IPS-20b (cell line): ENCODE measurements around the gene SLC17A1.

Experiments used
- H3K27ac ChIP-seq: one replicate; pipeline ENCODE4 v1.5.1; 2013; ENCODE audit warnings: low read length
- H3K27me3 ChIP-seq: 2 replicates; pipeline ENCODE4 v1.6.1; 2013; ENCODE audit warnings: mild to moderate bottlenecking, low read length, inconsistent platforms; ENCODE audit not compliant: insufficient read depth
- H3K36me3 ChIP-seq: 2 replicates; pipeline ENCODE4 v1.6.1; 2013; ENCODE audit warnings: low read depth, mild to moderate bottlenecking, inconsistent platforms, low read length, moderate library complexity; ENCODE audit not compliant: insufficient read depth
- H3K4me1 ChIP-seq: 2 replicates; pipeline ENCODE4 v1.6.1; 2013; ENCODE audit warnings: mild to moderate bottlenecking, control low read depth, inconsistent platforms, low read length, moderate library complexity; ENCODE audit not compliant: insufficient read depth
- H3K4me3 ChIP-seq: 2 replicates; pipeline ENCODE4 v1.5.1; 2013; ENCODE audit warnings: mild to moderate bottlenecking, low read length, inconsistent platforms
- H3K9ac ChIP-seq: 2 replicates; pipeline ENCODE4 v1.6.1; 2013; ENCODE audit warnings: low read depth, mild to moderate bottlenecking, inconsistent platforms, low read length, moderate library complexity
- H3K9me3 ChIP-seq: 2 replicates; pipeline ENCODE4 v1.6.1; 2013; ENCODE audit warnings: mild to moderate bottlenecking, low read depth, low read length, inconsistent platforms; ENCODE audit not compliant: insufficient read depth

SLC17A1 gene, protein sequence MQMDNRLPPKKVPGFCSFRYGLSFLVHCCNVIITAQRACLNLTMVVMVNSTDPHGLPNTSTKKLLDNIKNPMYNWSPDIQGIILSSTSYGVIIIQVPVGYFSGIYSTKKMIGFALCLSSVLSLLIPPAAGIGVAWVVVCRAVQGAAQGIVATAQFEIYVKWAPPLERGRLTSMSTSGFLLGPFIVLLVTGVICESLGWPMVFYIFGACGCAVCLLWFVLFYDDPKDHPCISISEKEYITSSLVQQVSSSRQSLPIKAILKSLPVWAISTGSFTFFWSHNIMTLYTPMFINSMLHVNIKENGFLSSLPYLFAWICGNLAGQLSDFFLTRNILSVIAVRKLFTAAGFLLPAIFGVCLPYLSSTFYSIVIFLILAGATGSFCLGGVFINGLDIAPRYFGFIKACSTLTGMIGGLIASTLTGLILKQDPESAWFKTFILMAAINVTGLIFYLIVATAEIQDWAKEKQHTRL

DNA sequence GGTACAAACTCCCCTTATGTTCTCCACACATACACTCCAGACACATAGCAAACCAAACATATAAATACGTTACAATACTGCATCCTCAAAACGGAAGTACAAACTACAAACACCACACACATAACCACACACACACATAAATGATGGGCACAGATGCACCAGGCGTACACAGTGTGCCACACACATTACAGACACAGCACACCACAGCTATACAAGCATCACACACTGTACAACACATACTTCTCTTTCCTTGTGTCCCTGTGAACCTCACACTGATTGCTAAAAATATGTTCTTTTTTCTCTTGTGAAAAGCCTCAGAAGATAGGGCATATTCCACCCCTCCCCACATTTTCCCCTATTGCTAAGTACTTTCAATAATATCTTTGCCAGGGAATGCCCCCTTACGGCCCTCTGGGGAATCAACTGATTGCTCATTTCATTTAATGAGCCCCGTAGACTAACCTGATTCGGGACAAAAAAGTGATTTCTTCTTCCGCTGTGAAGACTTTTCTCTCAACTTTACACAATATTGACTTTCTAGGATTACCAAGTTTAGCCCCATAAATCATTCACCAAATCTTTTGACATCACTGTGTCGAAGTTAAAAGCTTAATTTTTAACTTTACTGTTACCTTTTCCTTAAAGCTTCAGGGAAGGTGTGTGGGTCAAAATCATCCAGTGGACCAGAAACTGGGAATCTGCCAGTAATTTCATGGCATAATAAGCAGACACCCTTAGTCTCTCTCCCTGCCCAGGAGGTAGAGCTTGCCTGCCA is at the start of gene SLC17A1:
Gene SLC17A1 (minus strand): TSS at position 521 of the 775 bp plus-strand sequence. CDS start 1,495 bp downstream, outside the sequence.
- Histone ChIP-seq H3K9ac (no peak within 1 kb of the TSS), H3K4me3 (no peak within 1 kb of the TSS), H3K27ac (no peak within 1 kb of the TSS), H3K4me1 (no peaks in the 10 kb centered on the region), H3K36me3 (no peaks in the 10 kb centered on the region), H3K27me3 (no peaks in the 10 kb centered on the region), H3K9me3 (no peaks in the 10 kb centered on the region)

DNA sequence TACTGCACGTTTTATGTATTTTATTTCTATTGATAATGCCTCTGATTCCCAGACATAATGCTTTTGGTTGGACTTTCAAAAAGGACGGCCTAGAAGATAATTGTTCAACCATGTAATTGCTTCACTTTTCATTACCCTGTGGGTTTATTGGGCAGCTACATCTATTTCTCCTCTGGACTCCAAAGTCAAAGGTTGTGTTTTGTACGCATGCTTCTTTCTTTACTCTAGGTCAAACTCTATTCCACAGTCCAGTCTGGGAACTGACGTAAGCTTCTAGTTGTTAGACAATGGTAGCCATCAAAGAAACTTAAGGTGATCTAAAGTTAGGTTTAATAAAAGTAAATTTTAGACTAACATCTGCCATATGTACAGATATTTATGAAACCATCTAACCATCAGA is 48.7 kb upstream of the SLC17A1 start:
- H3K27me3 ChIP-seq: no peaks in the 10 kb centered on the region; the same call in 1 of the 2 replicates
- H3K9ac ChIP-seq: no peak overlapping the region
- H3K36me3 ChIP-seq: no peaks in the 10 kb centered on the region
- H3K9me3 ChIP-seq: no peaks in the 10 kb centered on the region
- no peak overlapping the region for H3K27ac ChIP-seq
- no peaks in the 10 kb centered on the region for H3K4me1 ChIP-seq
- no peak overlapping the region for H3K4me3 ChIP-seq

DNA sequence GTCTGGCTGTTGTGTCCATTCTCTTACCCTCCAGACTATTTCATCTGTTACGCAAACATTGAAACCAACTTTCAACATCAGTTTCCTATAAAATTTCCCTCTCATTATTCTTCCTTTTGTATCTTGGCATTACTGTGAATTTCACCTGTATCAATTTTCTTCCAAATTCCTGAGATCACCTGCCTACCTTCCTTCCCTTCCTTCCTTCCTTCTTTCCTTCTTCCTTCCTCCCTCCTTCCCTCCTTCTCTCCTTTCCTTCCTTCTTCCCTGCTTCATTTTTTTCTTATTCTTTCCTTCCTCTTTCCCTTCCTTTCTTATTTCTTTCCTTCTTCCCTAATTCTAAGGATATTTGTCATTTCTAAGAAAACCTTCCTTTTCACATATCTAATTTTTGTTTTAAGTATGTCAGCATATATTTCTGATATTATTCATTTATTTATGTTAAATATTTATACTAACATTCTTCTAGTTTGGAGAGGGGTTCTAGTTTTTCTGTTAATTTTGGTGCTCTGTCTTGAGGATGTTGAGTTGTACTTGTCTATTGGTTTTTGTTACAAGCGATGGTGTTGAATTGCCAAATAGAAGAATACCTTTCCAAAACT is 47.0 kb upstream of the SLC17A1 start:
- Histone ChIP-seq H3K4me3 (no peak overlapping the region), H3K36me3 (no peaks in the 10 kb centered on the region), H3K9ac (no peak overlapping the region), H3K27ac (no peak overlapping the region), H3K4me1 (no peaks in the 10 kb centered on the region), H3K9me3 (no peaks in the 10 kb centered on the region), H3K27me3 (no peaks in the 10 kb centered on the region; the same call in 1 of the 2 replicates)

DNA sequence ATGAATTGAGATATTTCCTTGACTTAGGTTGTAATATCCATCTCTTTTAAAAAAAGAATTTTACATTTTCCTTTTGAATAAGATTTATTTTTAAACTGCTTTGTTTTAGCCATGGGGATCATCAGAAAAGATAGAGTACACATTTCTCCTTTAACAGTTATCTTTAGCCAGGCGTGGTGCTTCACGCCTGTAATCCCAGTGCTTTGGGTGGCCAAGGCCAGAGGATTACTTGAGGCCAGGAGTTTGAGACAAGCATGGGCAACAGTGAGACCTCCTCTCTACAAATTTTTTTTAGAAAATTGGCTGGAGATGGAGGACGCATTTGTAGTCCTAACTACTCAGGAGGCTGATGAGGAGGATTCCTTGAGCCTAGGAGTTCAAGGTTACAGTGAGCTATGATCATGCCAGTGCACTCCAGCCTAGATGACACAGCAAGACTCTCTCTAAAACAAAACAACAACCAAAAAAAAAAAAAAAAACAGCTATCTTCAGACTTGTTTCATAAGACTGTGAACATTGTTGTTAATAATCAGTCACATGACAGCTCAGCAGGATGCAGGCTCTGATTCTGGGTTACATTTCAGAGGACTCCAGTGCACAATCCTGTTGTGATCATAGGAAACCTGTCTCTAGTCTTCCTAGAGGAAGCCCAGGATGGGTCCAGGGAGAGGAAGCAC is 44.2 kb upstream of the SLC17A1 start:
- Histone ChIP-seq H3K27ac (no peak overlapping the region), H3K27me3 (no peaks in the 10 kb centered on the region), H3K4me1 (no peaks in the 10 kb centered on the region), H3K36me3 (no peaks in the 10 kb centered on the region), H3K9me3 (no peaks in the 10 kb centered on the region), H3K4me3 (no peak overlapping the region), H3K9ac (no peak overlapping the region)

DNA sequence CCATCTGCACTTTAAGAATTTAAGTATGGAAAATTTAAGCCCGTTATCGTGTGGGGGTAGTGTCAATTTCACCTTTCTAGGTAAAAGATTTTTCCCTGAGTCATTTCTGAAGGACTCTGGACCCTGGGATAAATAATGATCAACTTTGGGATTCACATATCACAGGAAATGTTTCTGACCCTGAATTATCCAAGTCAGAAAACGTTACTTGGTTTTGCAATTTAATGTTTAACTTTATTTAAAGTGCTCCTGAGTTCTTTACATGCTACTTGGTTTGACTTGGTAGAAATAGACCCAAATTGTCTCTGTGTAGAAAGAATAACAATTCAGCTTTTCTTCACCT is 43.7 kb upstream of the SLC17A1 start:
- H3K27me3 ChIP-seq: no peaks in the 10 kb centered on the region
- H3K9me3 ChIP-seq: no peaks in the 10 kb centered on the region
- no peak overlapping the region for H3K4me3 ChIP-seq
- no peak overlapping the region for H3K27ac ChIP-seq
- H3K36me3 ChIP-seq: no peaks in the 10 kb centered on the region
- H3K9ac ChIP-seq: no peak overlapping the region
- H3K4me1 ChIP-seq: no peaks in the 10 kb centered on the region

DNA sequence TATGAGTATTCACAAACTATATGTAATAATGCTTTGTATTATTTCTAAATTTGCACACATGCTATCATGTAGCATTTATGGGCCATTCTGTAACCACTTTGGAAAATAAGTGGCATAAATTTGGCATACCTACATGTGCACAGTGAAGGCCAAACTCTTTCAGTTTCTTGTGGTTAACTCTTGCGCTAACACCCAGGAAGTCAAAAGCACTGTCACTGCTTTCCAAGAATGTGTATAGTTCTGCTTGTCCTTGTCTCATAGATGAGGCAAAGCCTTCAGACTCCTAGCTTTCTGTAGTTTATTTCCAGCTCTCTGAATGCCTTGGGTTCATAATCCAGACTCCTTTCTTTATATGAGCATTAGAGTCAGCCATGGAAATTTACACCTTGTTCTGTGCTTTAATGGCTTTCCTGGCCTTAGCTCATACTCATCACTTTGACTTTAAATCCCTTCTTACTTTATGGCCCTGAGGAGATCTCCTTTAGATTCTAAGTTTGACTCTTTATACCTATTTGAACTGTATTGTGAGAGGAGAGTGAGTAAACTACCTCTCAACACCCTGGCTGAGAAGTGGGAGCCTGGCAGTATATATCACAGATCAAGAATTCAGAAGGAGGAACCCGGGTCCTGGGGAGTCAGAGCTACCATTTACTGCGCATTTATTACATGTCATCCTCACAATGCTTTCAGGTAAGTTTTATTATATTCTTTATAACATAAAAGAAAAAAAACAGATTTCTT is 43.1 kb upstream of the SLC17A1 start:
- Histone ChIP-seq H3K4me3 (no peak overlapping the region), H3K9ac (no peak overlapping the region), H3K27me3 (no peaks in the 10 kb centered on the region), H3K4me1 (no peaks in the 10 kb centered on the region), H3K36me3 (no peaks in the 10 kb centered on the region), H3K27ac (no peak overlapping the region), H3K9me3 (no peaks in the 10 kb centered on the region)

DNA sequence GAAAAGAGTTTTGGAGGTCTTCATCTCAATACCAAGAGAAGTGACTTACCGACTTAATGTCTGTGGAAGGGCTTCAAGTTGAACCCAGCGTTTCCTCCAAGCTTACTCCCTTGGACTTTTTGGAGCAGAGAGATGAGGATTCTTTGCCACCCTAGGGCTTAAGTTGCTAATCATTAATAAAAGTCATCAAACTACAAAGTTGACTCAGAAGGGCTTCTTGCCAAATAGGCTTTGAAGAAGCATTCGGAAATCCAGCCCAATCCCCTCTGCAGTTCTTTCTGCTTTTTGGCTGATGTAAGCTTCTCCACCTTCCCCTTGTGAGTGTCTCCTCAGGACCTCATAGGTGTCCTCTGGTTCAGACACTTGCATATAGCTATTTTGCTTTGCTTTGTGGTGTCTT is 42.3 kb upstream of the SLC17A1 start, which contains the start of gene SLC17A3:
Gene SLC17A3 (minus strand): TSS at position 126 of the 400 bp plus-strand sequence. CDS start 5,856 bp downstream, outside the sequence.
- no peak within 1 kb of the TSS for H3K9ac ChIP-seq
- no peaks in the 10 kb centered on the region for H3K4me1 ChIP-seq
- H3K27me3 ChIP-seq: no peaks in the 10 kb centered on the region
- no peak within 1 kb of the TSS for H3K27ac ChIP-seq
- no peaks in the 10 kb centered on the region for H3K36me3 ChIP-seq
- no peak within 1 kb of the TSS for H3K4me3 ChIP-seq
- no peaks in the 10 kb centered on the region for H3K9me3 ChIP-seq

DNA sequence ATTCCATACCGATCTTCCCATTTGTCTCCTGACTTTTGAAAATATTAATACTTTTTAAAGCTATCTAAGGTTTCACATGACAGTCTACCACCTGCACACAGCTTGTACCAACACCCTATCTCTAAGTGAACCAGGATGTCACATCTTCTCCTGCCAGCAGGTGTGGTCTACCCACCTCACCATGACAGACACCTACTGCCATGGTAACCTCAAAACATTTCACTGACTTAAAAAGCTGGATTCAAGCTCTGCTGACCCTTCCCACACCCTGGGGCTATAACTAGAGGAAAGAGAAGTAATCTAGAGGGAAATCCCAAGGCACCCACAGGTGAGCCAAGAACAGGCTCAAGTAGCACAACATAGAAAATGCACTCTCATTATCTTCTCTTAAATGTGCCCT is 41.0 kb upstream of the SLC17A1 start:
- Histone ChIP-seq H3K9me3 (no peaks in the 10 kb centered on the region), H3K9ac (no peak overlapping the region), H3K27ac (no peak overlapping the region), H3K27me3 (no peaks in the 10 kb centered on the region), H3K4me3 (no peak overlapping the region), H3K4me1 (no peaks in the 10 kb centered on the region), H3K36me3 (no peaks in the 10 kb centered on the region)

DNA sequence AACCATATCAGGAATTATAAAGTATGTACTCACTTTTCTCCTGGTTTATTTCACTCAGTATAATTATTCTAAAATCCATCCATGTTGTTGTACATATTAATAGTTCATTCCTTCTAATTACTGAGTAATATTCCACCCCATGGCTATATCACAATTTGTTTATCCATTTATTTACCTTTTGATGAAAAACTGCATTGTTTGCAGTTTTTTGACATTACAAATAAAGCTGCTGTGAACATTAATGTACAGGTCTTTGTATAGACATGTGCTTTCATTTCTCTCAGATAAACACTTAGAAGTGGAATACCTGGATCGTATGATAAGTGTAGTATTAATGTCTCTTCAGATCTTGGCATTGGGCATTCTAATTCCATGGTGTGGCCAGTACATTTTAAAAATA is 38.0 kb upstream of the SLC17A1 start:
- no peaks in the 10 kb centered on the region for H3K9me3 ChIP-seq
- H3K9ac ChIP-seq: no peak overlapping the region
- no peaks in the 10 kb centered on the region for H3K27me3 ChIP-seq
- no peak overlapping the region for H3K4me3 ChIP-seq
- H3K36me3 ChIP-seq: no peaks in the 10 kb centered on the region
- H3K27ac ChIP-seq: no peak overlapping the region
- H3K4me1 ChIP-seq: no peaks in the 10 kb centered on the region

DNA sequence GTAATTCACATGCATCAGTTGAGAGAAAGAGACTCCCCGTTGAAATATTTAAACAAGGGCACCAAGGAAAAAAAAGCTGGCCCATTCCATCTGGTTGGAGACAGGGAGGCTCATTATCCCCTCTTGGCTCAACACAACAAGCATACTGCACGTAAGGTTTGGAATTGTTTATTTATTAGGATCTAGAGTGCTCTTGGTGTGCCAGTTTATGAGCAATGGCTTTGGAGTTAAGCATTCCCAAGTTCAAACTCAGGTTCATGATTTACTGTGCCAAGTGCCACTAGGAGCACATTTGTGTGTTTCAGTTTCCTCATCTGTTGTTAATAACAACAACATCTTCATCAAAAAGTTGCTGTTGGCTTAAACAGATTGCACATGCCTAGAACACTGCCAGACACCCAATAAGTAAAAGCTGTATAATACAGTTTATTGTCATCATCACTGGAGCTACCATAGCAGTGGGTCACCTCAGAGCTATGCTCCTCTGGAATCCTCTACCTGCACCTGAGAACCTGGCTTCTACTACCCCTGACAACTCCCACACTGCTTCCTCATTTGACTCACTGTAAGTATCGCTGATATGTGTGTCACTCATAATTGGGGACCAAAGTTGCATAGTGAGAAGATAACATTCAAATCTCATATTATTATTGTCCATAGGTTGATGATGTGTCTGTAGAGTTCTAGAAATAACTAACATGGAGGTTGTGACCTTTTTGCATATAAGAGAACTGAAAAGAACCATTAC is 36.8 kb upstream of the SLC17A1 start:
- H3K27ac ChIP-seq: no peak overlapping the region
- H3K4me1 ChIP-seq: no peaks in the 10 kb centered on the region
- H3K4me3 ChIP-seq: no peak overlapping the region
- no peaks in the 10 kb centered on the region for H3K36me3 ChIP-seq
- H3K9me3 ChIP-seq: no peaks in the 10 kb centered on the region
- H3K27me3 ChIP-seq: no peaks in the 10 kb centered on the region
- no peak overlapping the region for H3K9ac ChIP-seq
